ENCODE results near the gene SLC13A3. TPM values are rescaled to one million over a fixed set of nuclear protein-coding genes. Genes with fewer than 3 reads are reported as not detected.

Gene SLC13A3
- total RNA-seq, 2 experiments from 2014 or later: not detected

DNA sequence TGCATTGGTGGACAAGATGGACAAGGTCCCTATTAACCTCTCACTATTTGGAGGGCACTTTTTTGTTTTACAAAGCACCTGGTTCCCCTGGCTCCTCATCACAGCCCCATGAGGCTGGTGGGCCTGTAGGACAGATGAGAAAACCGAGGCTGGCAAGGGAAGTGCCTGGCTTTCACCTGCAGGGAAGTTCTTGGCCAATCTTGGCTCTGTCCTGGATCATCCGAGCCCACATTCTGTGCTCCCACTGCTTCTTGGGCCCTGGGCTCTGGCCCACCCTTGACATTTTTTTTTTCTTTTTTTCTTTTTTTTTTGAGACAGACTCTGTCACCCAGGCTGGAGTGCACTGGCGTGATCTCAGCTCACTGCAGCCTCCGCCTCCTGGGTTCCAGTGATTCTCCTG, 14.7 kb downstream of the SLC13A3 start:
- no peak for DNase-seq
- no peaks in the 10 kb centered on the region for H3K9me3 Mint-ChIP-seq
- ChIA-PET POLR2A (no interaction called here), CTCF (no interaction called here)
- no peaks in the 10 kb centered on the region for H3K36me3 Mint-ChIP-seq (ENCODE audit: low read depth)
- no peak overlapping the region for H3K4me3 Mint-ChIP-seq
- H3K4me1 Mint-ChIP-seq (ENCODE audit: low read depth): no peaks in the 10 kb centered on the region
- H3K27ac Mint-ChIP-seq: no peak overlapping the region
- TF ChIP-seq, protein P1, sequence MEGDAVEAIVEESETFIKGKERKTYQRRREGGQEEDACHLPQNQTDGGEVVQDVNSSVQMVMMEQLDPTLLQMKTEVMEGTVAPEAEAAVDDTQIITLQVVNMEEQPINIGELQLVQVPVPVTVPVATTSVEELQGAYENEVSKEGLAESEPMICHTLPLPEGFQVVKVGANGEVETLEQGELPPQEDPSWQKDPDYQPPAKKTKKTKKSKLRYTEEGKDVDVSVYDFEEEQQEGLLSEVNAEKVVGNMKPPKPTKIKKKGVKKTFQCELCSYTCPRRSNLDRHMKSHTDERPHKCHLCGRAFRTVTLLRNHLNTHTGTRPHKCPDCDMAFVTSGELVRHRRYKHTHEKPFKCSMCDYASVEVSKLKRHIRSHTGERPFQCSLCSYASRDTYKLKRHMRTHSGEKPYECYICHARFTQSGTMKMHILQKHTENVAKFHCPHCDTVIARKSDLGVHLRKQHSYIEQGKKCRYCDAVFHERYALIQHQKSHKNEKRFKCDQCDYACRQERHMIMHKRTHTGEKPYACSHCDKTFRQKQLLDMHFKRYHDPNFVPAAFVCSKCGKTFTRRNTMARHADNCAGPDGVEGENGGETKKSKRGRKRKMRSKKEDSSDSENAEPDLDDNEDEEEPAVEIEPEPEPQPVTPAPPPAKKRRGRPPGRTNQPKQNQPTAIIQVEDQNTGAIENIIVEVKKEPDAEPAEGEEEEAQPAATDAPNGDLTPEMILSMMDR (IDR thresholded peaks at IDR 0.05): no peak
- no peak for ATAC-seq
- intact Hi-C loops (cut with micrococcal nuclease): no loop called here
- H3K27me3 Mint-ChIP-seq: peaks cover 5% of the 10 kb centered on the region

DNA sequence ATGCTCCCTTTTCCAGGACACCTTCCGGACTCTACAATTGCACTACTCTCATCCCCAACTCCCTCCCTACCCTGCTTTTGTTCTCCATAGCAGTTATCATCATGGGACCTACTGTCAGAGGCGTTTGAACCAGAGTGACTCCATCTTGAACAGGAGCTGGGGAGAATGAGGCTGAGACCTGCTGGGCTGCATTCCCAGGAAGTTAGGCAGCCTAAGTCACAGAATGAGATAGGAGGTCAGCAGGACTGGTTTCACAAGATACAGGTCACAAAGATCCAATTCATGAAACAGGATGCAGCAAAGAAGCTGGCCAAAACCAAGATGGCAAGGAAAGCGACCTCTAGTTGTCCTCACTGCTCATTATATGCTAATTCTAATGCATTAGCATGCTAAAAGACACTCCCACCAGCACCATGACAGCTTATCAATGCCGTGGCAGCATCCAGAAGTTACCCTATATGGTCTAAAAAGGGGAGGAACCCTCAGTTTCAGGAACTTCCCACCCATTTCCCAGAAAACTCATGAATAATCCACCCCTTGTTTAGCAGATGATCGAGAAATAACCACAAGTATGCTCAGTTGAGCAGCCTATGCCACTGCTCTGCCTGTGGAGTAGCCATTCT, 15.6 kb downstream of the SLC13A3 start:
- Mint-ChIP-seq H3K4me3 (no peak overlapping the region), H3K27me3 (peaks cover 7% of the 10 kb centered on the region), H3K27ac (no peak overlapping the region), H3K9me3 (no peaks in the 10 kb centered on the region), H3K36me3 (ENCODE audit: low read depth) (no peaks in the 10 kb centered on the region), H3K4me1 (ENCODE audit: low read depth) (no peaks in the 10 kb centered on the region)
- CTCF ChIA-PET: no interaction called here
- no peak for DNase-seq
- intact Hi-C loops (cut with micrococcal nuclease): no loop called here
- no peak for ATAC-seq
- POLR2A ChIA-PET: no interaction called here
- TF ChIP-seq, protein P1 (IDR thresholded peaks at IDR 0.05): no peak

- Mint-ChIP-seq H3K27ac (no peak overlapping the region), H3K4me1 (ENCODE audit: low read depth) (no peaks in the 10 kb centered on the region), H3K36me3 (ENCODE audit: low read depth) (no peaks in the 10 kb centered on the region), H3K27me3 (peaks cover 13% of the 10 kb centered on the region), H3K9me3 (peaks cover 4% of the 10 kb centered on the region), H3K4me3 (no peak overlapping the region)
- ChIA-PET CTCF (no interaction called here), POLR2A (no interaction called here)
- TF ChIP-seq, protein P1 (IDR thresholded peaks at IDR 0.05): no peak
- intact Hi-C loops (cut with micrococcal nuclease): no loop called here
- no peak for DNase-seq
- no peak for ATAC-seq
These were observed 16.7 kb downstream of the SLC13A3 start for GRCh38 chr20:46634528-46634927.

- intact Hi-C loops (cut with micrococcal nuclease): no loop called here
- H3K36me3 Mint-ChIP-seq (ENCODE audit: low read depth): no peaks in the 10 kb centered on the region
- ATAC-seq: no peak
- DNase-seq: no peak
- CTCF ChIA-PET: no interaction called here
- peaks cover 4% of the 10 kb centered on the region for H3K9me3 Mint-ChIP-seq
- peaks cover 17% of the 10 kb centered on the region for H3K27me3 Mint-ChIP-seq
- H3K4me1 Mint-ChIP-seq (ENCODE audit: low read depth): no peaks in the 10 kb centered on the region
- H3K27ac Mint-ChIP-seq: no peak overlapping the region
- TF ChIP-seq, protein P1 (IDR thresholded peaks at IDR 0.05): no peak
- no peak overlapping the region for H3K4me3 Mint-ChIP-seq
- POLR2A ChIA-PET: no interaction called here
These were observed 19.3 kb downstream of the SLC13A3 start for GRCh38 chr20:46631874-46632446.

DNA sequence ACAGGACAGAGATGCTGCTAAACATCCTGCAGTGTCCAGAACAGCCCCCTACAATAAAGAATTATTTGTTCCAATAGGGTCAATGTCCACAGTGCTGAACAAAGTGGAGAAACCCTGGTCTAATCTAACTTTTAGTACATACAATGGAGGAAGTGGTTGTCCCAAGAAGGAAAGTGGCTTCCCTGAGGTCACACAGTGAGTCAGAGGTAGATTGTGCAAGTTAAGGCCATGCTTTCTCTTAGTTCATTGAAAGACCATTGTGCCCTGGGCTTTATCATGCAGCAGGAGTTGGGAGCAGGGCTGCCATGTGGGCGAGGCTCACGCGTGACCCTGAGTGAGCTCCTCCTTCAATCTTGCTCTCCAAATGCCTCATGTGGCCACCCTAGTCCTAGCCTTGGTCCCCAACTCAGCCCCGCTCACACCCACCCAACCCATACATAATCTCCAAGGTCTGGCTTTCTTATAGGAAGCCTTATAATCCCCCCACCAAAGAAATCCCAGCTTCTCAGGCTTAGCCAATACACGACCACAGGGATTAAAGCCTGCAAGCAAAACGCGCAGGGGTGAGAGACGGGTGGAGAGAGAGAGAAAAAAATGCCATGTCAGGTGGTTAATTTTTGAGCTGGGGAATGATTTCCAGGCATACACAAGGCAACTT, 19.9 kb downstream of the SLC13A3 start:
- Mint-ChIP-seq H3K27ac (no peak overlapping the region), H3K27me3 (peaks cover 20% of the 10 kb centered on the region), H3K4me1 (ENCODE audit: low read depth) (no peaks in the 10 kb centered on the region), H3K4me3 (no peak overlapping the region), H3K36me3 (ENCODE audit: low read depth) (no peaks in the 10 kb centered on the region), H3K9me3 (peaks cover 4% of the 10 kb centered on the region)
- peak; percentile 10 for DNase-seq
- CTCF ChIA-PET: no interaction called here
- intact Hi-C loops (cut with micrococcal nuclease): no loop called here
- POLR2A ChIA-PET: no interaction called here
- TF ChIP-seq, protein P1 (IDR thresholded peaks at IDR 0.05): no peak
- peak; percentile 37 for ATAC-seq

Measured in activated CD8-positive, alpha-beta T cell treated with anti-CD3 and anti-CD28 coated beads for 36 hours (primary cell).